H1 (cell line): ENCODE measurements around the gene LORICRIN. TPM values are rescaled to one million over a fixed set of nuclear protein-coding genes. Genes with fewer than 3 reads are reported as not detected.

Experiments
- CTCF ChIA-PET: fragments of 300-600 bp; sonication (Branson Sonifier 250); formaldehyde crosslinking; loops from one replicate; lab custom pipeline; 2021; ENCODE audit not compliant: partially characterized antibody; lab: Charles Lee
- POLR2A ChIA-PET: fragments of 300-600 bp; sonication (Branson Sonifier 250); formaldehyde crosslinking; loops from one replicate; lab custom pipeline; 2021; ENCODE audit warnings: inconsistent platforms; ENCODE audit not compliant: partially characterized antibody; lab: Charles Lee
- DNase-seq, 2 experiments: peaks; one replicate each; pipeline versions ENCODE4 v3.0.0 to v3.0.0-alpha.2; 2010 to 2022; ENCODE audit warnings: low spot score in 2 of 2, low read depth in 1 of 2, mixed read lengths in 1 of 2
- FAIRE-seq: peaks from 2 replicates; lab custom pipeline; 2011; peaks lifted over from hg19 to GRCh38; lab: Jason Lieb, UNC
- H2AFZ ChIP-seq: 2 replicates; pipeline ENCODE4 v1.8.1; 2012; ENCODE audit warnings: low read length, inconsistent platforms
- H2AK5ac ChIP-seq: 2 replicates; pipeline ENCODE4 v1.6.1; 2013; ENCODE audit warnings: low read depth, low read length
- H2BK120ac ChIP-seq: replicated peaks from 2 replicates; pipeline ENCODE3; 2013; ENCODE audit warnings: low read depth, low read length, inconsistent platforms
- H2BK12ac ChIP-seq: 2 replicates; pipeline ENCODE4 v1.6.1; 2013; ENCODE audit warnings: low read depth, low read length
- H2BK15ac ChIP-seq: 2 replicates; pipeline ENCODE4 v1.6.1; 2013; ENCODE audit warnings: low read length
- H2BK20ac ChIP-seq: 2 replicates; pipeline ENCODE4 v1.6.1; 2013; ENCODE audit warnings: low read length
- H2BK5ac ChIP-seq: 2 replicates; pipeline ENCODE4 v1.6.1; 2013; ENCODE audit warnings: low read depth, low read length
- H3K14ac ChIP-seq: 2 replicates; pipeline ENCODE4 v1.6.1; 2013; ENCODE audit warnings: inconsistent platforms; ENCODE audit not compliant: insufficient read length
- H3K18ac ChIP-seq: 2 replicates; pipeline ENCODE4 v1.6.1; 2013; ENCODE audit warnings: low read length; ENCODE audit errors: extremely low read depth
- H3K23ac ChIP-seq: 2 replicates; pipeline ENCODE4 v1.6.1; 2013; ENCODE audit warnings: inconsistent platforms; ENCODE audit not compliant: insufficient read length
- H3K23me2 ChIP-seq: 2 replicates; pipeline ENCODE4 v1.6.1; 2013; ENCODE audit warnings: low read depth, low read length
- H3K27ac ChIP-seq: 2 replicates; pipeline ENCODE4 v1.6.1; 2011; ENCODE audit warnings: low read depth, low read length, inconsistent platforms
- H3K27me3 ChIP-seq, 4 experiments: replicated peaks in 1 of 4; 1 replicate in 1 of 4; 2 replicates in 3 of 4; pipeline versions ENCODE4 v1.6.1 to v1.8.1; 2011 to 2013; ENCODE audit warnings: low read length in 3 of 4, mild to moderate bottlenecking in 3 of 4, inconsistent platforms in 2 of 4, mixed read lengths in 2 of 4, moderate library complexity in 1 of 4; ENCODE audit not compliant: control insufficient read depth in 3 of 4, insufficient read depth in 3 of 4; ENCODE audit errors: extremely low read depth in 1 of 4
- H3K36me3 ChIP-seq, 4 experiments: 2 replicates each; pipeline versions ENCODE4 v1.6.1 to v1.8.1; 2011 to 2013; ENCODE audit warnings: mild to moderate bottlenecking in 4 of 4, low read length in 3 of 4, moderate library complexity in 2 of 4, control low read depth in 1 of 4, inconsistent platforms in 1 of 4; ENCODE audit not compliant: insufficient read depth in 4 of 4, control insufficient read depth in 2 of 4
- H3K4ac ChIP-seq: replicated peaks from 2 replicates; pipeline ENCODE3; 2013; ENCODE audit warnings: low read length, low read depth, mixed read lengths, inconsistent platforms; ENCODE audit not compliant: insufficient read length
- H3K4me1 ChIP-seq, 4 experiments: replicated peaks in 1 of 4; 1 replicate in 1 of 4; 2 replicates in 3 of 4; pipeline versions ENCODE4 v1.6.1 to v1.8.1; 2011 to 2013; ENCODE audit warnings: low read length in 3 of 4, inconsistent platforms in 2 of 4, mixed read lengths in 1 of 4; ENCODE audit not compliant: insufficient read depth in 4 of 4, control insufficient read depth in 3 of 4
- H3K4me2 ChIP-seq, 2 experiments: 2 replicates each; pipeline versions ENCODE4 v1.6.1 to v1.8.1; 2011 to 2013; ENCODE audit warnings: low read depth in 2 of 2, low read length in 2 of 2, control low read depth in 1 of 2, inconsistent platforms in 1 of 2, mild to moderate bottlenecking in 1 of 2; ENCODE audit not compliant: insufficient read depth in 1 of 2
- H3K4me3 ChIP-seq, 4 experiments: fragments of 200-600, 300-600 bp in 1 of 4; sonication (generic), shearing (Covaris generic), sonication (Bioruptor Twin) in 1 of 4; 2 replicates each; pipeline versions ENCODE4 v1.5.1 to v1.8.1; 2011 to 2016; ENCODE audit warnings: low read length in 4 of 4, low read depth in 3 of 4, control low read depth in 2 of 4, inconsistent platforms in 2 of 4, mild to moderate bottlenecking in 2 of 4, mixed read lengths in 1 of 4, moderate library complexity in 1 of 4; ENCODE audit not compliant: insufficient read depth in 2 of 4; ENCODE audit errors: extremely low read depth in 1 of 4
- H3K56ac ChIP-seq: replicated peaks from 2 replicates; pipeline ENCODE3; 2013; ENCODE audit warnings: low read depth, mild to moderate bottlenecking, mixed read lengths, low read length, inconsistent platforms; ENCODE audit not compliant: insufficient read length
- H3K79me1 ChIP-seq: 2 replicates; pipeline ENCODE4 v1.6.1; 2013; ENCODE audit warnings: low read depth, low read length, control low read depth
- H3K79me2 ChIP-seq, 2 experiments: 2 replicates each; pipeline versions ENCODE4 v1.6.1 to v1.8.1; 2012 to 2013; ENCODE audit warnings: low read length in 2 of 2, mild to moderate bottlenecking in 2 of 2, inconsistent platforms in 1 of 2; ENCODE audit not compliant: insufficient read depth in 2 of 2, control insufficient read depth in 1 of 2
- H3K9ac ChIP-seq, 4 experiments: replicated peaks in 1 of 4; 1 replicate in 1 of 4; 2 replicates in 3 of 4; pipeline versions ENCODE4 v1.6.1 to v1.8.1; 2011 to 2013; ENCODE audit warnings: low read depth in 3 of 4, low read length in 3 of 4, control low read depth in 2 of 4, mild to moderate bottlenecking in 2 of 4, moderate library complexity in 2 of 4, inconsistent platforms in 1 of 4; ENCODE audit errors: extremely low read depth in 1 of 4
- H3K9me3 ChIP-seq, 2 experiments: 2 replicates each; pipeline versions ENCODE4 v1.6.1 to v1.8.1; 2012 to 2013; ENCODE audit warnings: mild to moderate bottlenecking in 2 of 2, moderate library complexity in 2 of 2, control low read depth in 1 of 2, inconsistent platforms in 1 of 2, low read depth in 1 of 2, low read length in 1 of 2, mixed read lengths in 1 of 2; ENCODE audit not compliant: insufficient read depth in 2 of 2
- H4K20me1 ChIP-seq, 2 experiments: replicated peaks in 1 of 2; 2 replicates each; pipeline versions ENCODE3 to v1.8.1; 2011 to 2013; ENCODE audit warnings: inconsistent platforms in 2 of 2, low read length in 2 of 2, mild to moderate bottlenecking in 1 of 2; ENCODE audit not compliant: insufficient read depth in 2 of 2, control insufficient read depth in 1 of 2
- H4K5ac ChIP-seq: 2 replicates; pipeline ENCODE4 v1.6.1; 2013; ENCODE audit warnings: low read length, low read depth, mixed read lengths, inconsistent platforms; ENCODE audit not compliant: insufficient read length
- H4K8ac ChIP-seq: 2 replicates; pipeline ENCODE4 v1.8.0; 2013; ENCODE audit warnings: mild to moderate bottlenecking, moderate library complexity, low read length, inconsistent platforms; ENCODE audit not compliant: insufficient read depth; ENCODE audit errors: extremely low read depth
- H4K91ac ChIP-seq: replicated peaks from 2 replicates; pipeline ENCODE3; 2013; ENCODE audit warnings: low read length, mixed read lengths, inconsistent platforms; ENCODE audit not compliant: insufficient read length
- BCL11A ChIP-seq, 2 experiments: IDR thresholded peaks; one replicate each; pipeline ENCODE4 v1.6.1; 2011; ENCODE audit warnings: low read depth in 2 of 2, low read length in 2 of 2, mild to moderate bottlenecking in 2 of 2
- CEBPB ChIP-seq: IDR thresholded peaks from 2 replicates; pipeline ENCODE4 v1.6.1; 2012; ENCODE audit warnings: low read depth, low read length
- CHD2 ChIP-seq: IDR thresholded peaks from 2 replicates; pipeline ENCODE4 v1.6.1; 2012; ENCODE audit warnings: low read length, improper control_type of control experiment
- EGR1 ChIP-seq: IDR thresholded peaks from 2 replicates; pipeline ENCODE4 v1.6.1; 2011; ENCODE audit warnings: low read depth, low read length, borderline replicate concordance
- FOSL1 ChIP-seq: IDR thresholded peaks from 2 replicates; pipeline ENCODE4 v1.6.1; 2011; ENCODE audit warnings: mild to moderate bottlenecking, low read depth, low read length, moderate library complexity; ENCODE audit not compliant: insufficient read depth
- HDAC6 ChIP-seq: IDR thresholded peaks from one replicate; pipeline ENCODE4 v1.7.1; 2012; ENCODE audit warnings: low read depth, mild to moderate bottlenecking, inconsistent platforms, low read length, moderate library complexity
- MAX ChIP-seq: IDR thresholded peaks from 2 replicates; pipeline ENCODE4 v1.6.1; 2012; ENCODE audit warnings: inconsistent platforms
- NANOG ChIP-seq: IDR thresholded peaks from 2 replicates; pipeline ENCODE4 v1.6.1; 2011; ENCODE audit warnings: low read length, low read depth, mild to moderate bottlenecking, inconsistent platforms; ENCODE audit not compliant: insufficient read depth, poor library complexity, severe bottlenecking
- PHF8 ChIP-seq: fragments of 200-600 bp; sonication (generic); conservative IDR thresholded peaks from 2 replicates; pipeline ENCODE4 v1.7.1; 2012; ENCODE audit warnings: low read depth, mild to moderate bottlenecking, inconsistent platforms, low read length, moderate library complexity
- RFX5 ChIP-seq: IDR thresholded peaks from 2 replicates; pipeline ENCODE4 v1.6.1; 2011; ENCODE audit warnings: low read depth, low read length, improper control_type of control experiment, borderline replicate concordance
- SIRT6 ChIP-seq: IDR thresholded peaks from one replicate; pipeline ENCODE4 v1.7.1; 2012; ENCODE audit warnings: low read length, inconsistent platforms
- SP4 ChIP-seq: IDR thresholded peaks from 2 replicates; pipeline ENCODE4 v1.6.1; 2012; ENCODE audit warnings: low read length, inconsistent platforms
- TAF1 ChIP-seq: IDR thresholded peaks from 2 replicates; pipeline ENCODE4 v1.6.1; 2011; ENCODE audit warnings: mild to moderate bottlenecking, low read depth, low read length
- WGBS, 2 experiments: shearing (Covaris generic) in 1 of 2; methylation state at CpG; one replicate each; pipeline versions ENCODE4 v1.1.6 to v1.1.7; 2013 to 2015; ENCODE audit warnings: low lambda C conversion rate in 2 of 2, mixed read lengths in 2 of 2, inconsistent platforms in 1 of 2, low coverage in 1 of 2, missing lambda C conversion rate in 1 of 2; ENCODE audit not compliant: insufficient replicate concordance in 2 of 2, insufficient coverage in 1 of 2, insufficient read length in 1 of 2; ENCODE audit errors: extremely low coverage in 1 of 2, missing lambda C conversion rate in 1 of 2; 5-methylcytosine and 5-hydroxymethylcytosine counted together
- polyA plus RNA-seq, 7 experiments: library from polyadenylated mRNA; depleted of rRNA in 3 of 7; stranded (reverse) in 5 of 7; unstranded in 2 of 7; fragments of >200 nt in 5 of 7; fragments of 200-250 nt in 2 of 7; gene quantifications; 1 replicate in 5 of 7; 2 replicates in 1 of 7; 4 replicates in 1 of 7; pipeline versions ENCODE4 v1.2.1 to v1.2.3, GENCODE V29; 2011 to 2013; ENCODE audit warnings: missing spikeins in 2 of 7, mixed read lengths in 2 of 7
- total RNA-seq: library from RNA; stranded (reverse); fragmentation: NEBNext Ultra II Directional; extraction: Animal tissue kit (Norgen Biotek cat#: 25700); gene quantifications from 2 replicates; pipeline ENCODE4 v1.2.1, GENCODE V29; 2021

The LORICRIN gene
- total and polyA plus RNA-seq, 2 of the 8 experiments (the other 6 are each of a cell fraction or from before 2014, with no cell fraction given), result not detected

- Histone ChIP-seq H3K79me2 (no peaks in the 10 kb centered on the region), H2AK5ac (no peak overlapping the region), H3K4ac (no peak overlapping the region), H4K5ac (no peak overlapping the region), H2BK120ac (no peak overlapping the region), H3K4me3 (no peak overlapping the region), H3K56ac (no peak overlapping the region), H3K23me2 (no peaks in the 10 kb centered on the region), H3K79me1 (no peaks in the 10 kb centered on the region), H3K4me1 (no peaks in the 10 kb centered on the region), H2BK15ac (no peak overlapping the region), H3K23ac (no peak overlapping the region), H4K20me1 (no peaks in the 10 kb centered on the region), H4K91ac (no peak overlapping the region), H3K18ac (no peak overlapping the region), H4K8ac (no peak overlapping the region), H3K27me3 (no peaks in the 10 kb centered on the region; a peak in 1 of 7 replicates), H2BK20ac (no peak overlapping the region), H2BK5ac (no peak overlapping the region), H3K4me2 (no peak overlapping the region), H3K9ac (no peak overlapping the region), H3K9me3 (no peaks in the 10 kb centered on the region), H3K27ac (no peak overlapping the region), H3K14ac (no peak overlapping the region), H2BK12ac (no peak overlapping the region), H3K36me3 (no peaks in the 10 kb centered on the region)
- POLR2A ChIA-PET, result no interaction called here
- DNase-seq, result no peak
- CTCF ChIA-PET, result no interaction called here
- no peak for FAIRE-seq
- WGBS, 2 experiments, result 80% methylated on average over 1 of the region's 1 CpG; no CpG with 5 or more reads in 1 of the 2 experiments
- TF ChIP-seq TAF1 (no peak), FOSL1 (no peak), BCL11A (IDR thresholded peaks at IDR 0.05; ENCODE audit: low read depth in 2 of 2, low read length in 2 of 2) (no peak), CEBPB (no peak), HDAC6 (no peak), NANOG (no peak), EGR1 (no peak), RFX5 (no peak), SP4 (no peak), PHF8 (no peak), SIRT6 (no peak), CHD2 (no peak), MAX (no peak)
- TF ChIP-seq, all 59 proteins: peak for 0
- no peak overlapping the region for H2AFZ ChIP-seq
Observed at GRCh38 chr1:153271711-153272110, 12.2 kb downstream of the LORICRIN start.
